Activated naive CD8-positive, alpha-beta T cell treated with anti-CD3 and anti-CD28 coated beads for 36 hours (primary cell): ENCODE measurements around the gene N4BP2L1. TPM values are rescaled to one million over a fixed set of nuclear protein-coding genes. Genes with fewer than 3 reads are reported as not detected.

Experiments
- DNase-seq: peaks from one replicate; pipeline ENCODE4 v3.0.0; 2021
- H3K27ac Mint-ChIP-seq: one replicate; pipeline ENCODE4 v1.8.0; 2022; ENCODE audit warnings: mild to moderate bottlenecking, moderate library complexity, mixed read lengths
- H3K27me3 Mint-ChIP-seq: one replicate; pipeline ENCODE4 v1.8.0; 2022; ENCODE audit warnings: mild to moderate bottlenecking, mixed read lengths
- H3K36me3 Mint-ChIP-seq: one replicate; pipeline ENCODE4 v1.8.0; 2021; ENCODE audit warnings: mild to moderate bottlenecking, mixed read lengths
- H3K4me1 Mint-ChIP-seq: one replicate; pipeline ENCODE4 v1.8.0; 2021; ENCODE audit warnings: mixed read lengths
- H3K4me3 Mint-ChIP-seq: one replicate; pipeline ENCODE4 v1.8.0; 2022; ENCODE audit warnings: mild to moderate bottlenecking, moderate library complexity, mixed read lengths
- H3K9me3 Mint-ChIP-seq: one replicate; pipeline ENCODE4 v1.8.0; 2022; ENCODE audit warnings: mixed read lengths
- total RNA-seq, 2 experiments: library from RNA; stranded (reverse); gene quantifications; one replicate each; pipeline ENCODE4 v1.2.3, GENCODE V29; 2021

The N4BP2L1 gene
- total RNA-seq, 2 experiments from 2014 or later: 14.6 to 15.7 TPM

DNA sequence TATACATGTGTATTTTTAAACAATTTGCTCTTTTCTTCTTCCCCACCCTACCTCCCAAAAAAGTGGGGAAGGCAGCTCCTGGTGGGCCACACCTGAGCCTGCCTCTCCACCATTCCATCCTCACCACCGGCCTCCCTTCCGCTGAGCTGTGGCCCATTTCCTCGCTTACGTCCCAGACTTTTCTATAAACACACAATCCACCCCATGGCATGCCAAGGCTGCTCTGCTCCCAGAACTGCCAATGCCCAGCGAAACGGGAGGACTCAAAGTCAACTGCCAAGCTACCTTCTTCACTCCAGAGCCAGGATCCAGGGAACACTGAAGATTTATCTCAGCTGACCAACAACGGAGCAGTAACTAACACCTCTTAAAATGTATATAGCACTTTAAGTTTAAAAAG is 2.8 kb downstream of the N4BP2L1 start:
- H3K36me3 Mint-ChIP-seq: peaks cover 45% of the 10 kb centered on the region
- H3K4me1 Mint-ChIP-seq: peaks cover 32% of the 10 kb centered on the region
- no peak for DNase-seq
- H3K9me3 Mint-ChIP-seq: peaks cover under 1% of the 10 kb centered on the region
- no peaks in the 10 kb centered on the region for H3K27me3 Mint-ChIP-seq
- H3K4me3 Mint-ChIP-seq: peak overlapping the region; percentile 93
- peak overlapping the region; percentile 98 for H3K27ac Mint-ChIP-seq

DNA sequence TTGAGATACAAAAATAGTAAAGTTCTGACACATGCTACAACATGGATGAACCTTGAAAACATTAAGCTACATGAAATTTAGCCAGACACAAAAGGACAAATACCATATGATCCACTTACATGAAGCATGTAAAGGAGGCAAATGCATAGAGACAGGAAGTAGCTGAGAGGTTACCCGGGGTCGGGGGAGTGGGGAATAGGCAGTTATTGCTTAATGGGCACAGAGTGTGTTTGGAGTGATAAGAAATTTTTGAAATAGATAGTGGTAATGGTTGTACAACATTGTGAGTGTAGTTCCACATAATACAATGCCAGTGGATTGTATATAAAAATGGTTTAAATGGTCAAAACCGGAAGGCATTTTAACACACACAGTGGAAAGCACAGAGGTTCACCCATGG is 4.3 kb downstream of the N4BP2L1 start:
- Mint-ChIP-seq H3K27ac (no peak overlapping the region), H3K36me3 (peaks cover 60% of the 10 kb centered on the region), H3K9me3 (peaks cover 8% of the 10 kb centered on the region), H3K4me1 (peaks cover 24% of the 10 kb centered on the region), H3K27me3 (no peaks in the 10 kb centered on the region), H3K4me3 (no peak overlapping the region)
- no peak for DNase-seq

DNA sequence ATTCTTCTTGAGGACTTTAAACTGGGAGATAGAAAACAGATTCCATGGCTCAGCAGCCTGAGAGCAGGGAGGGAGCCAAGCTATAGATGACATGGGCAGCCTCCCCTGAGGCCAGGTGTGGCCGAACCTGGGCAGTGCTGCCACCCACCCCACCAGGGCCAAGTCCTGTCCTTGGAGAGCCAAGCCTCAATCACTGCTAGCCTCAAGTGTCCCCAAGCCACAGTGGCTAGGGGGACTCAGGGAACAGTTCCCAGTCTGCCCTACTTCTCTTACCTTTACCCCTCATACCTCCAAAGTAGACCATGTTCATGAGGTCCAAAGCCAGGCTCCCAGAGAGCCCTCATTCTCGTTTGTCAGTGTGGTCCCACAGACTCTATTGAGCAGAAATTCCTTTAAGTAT is 8.1 kb downstream of the N4BP2L1 start:
- Mint-ChIP-seq H3K4me1 (peaks cover 10% of the 10 kb centered on the region), H3K27ac (no peak overlapping the region), H3K36me3 (peaks cover 61% of the 10 kb centered on the region), H3K27me3 (no peaks in the 10 kb centered on the region), H3K9me3 (peaks cover 10% of the 10 kb centered on the region), H3K4me3 (no peak overlapping the region)
- DNase-seq: no peak

DNA sequence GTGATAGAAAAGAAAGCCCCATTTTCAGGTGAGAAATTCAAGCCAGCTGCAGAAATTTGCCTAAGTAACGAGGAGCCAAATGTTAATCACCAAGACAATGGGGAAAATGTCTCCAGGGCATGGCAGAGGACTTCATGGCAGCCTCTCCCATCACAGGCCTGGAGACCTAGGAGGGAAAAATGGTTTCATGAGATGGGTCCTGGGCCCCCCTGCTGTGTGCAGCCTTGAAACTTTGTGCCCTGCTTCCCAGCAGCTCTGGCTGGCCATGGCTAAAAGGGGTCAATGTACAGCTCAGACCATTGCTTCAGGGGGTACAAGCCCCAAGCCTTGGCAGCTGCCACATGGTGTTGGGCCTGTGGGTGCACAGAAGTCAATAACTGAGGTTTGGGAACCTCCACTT is 9.9 kb downstream of the N4BP2L1 start:
- Mint-ChIP-seq H3K27ac (no peak overlapping the region), H3K4me1 (peaks cover 3% of the 10 kb centered on the region), H3K27me3 (no peaks in the 10 kb centered on the region), H3K36me3 (peaks cover 51% of the 10 kb centered on the region), H3K9me3 (peaks cover 10% of the 10 kb centered on the region), H3K4me3 (no peak overlapping the region)
- DNase-seq: no peak

DNA sequence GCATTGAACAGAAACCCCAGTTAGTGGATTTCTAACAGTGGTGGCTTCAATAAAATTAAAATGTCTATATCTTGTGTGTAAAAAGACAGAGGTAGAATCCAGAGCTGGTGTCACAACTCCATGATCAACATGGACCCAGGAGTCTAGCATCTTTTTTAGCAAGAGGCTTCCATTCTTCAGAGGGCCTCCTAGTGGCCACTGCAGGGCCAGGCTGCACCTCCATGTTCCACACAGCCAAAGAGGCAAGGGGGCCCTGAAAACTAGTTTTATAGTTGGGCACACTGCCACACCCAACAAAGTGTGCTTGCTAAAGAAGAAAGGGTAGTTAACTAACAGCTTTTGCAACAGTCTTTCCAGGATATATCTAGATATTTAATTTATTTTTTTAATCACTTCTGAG is 12.9 kb downstream of the N4BP2L1 start:
- Mint-ChIP-seq H3K36me3 (peaks cover 34% of the 10 kb centered on the region), H3K27ac (no peak overlapping the region)
- peak; percentile 11 for DNase-seq

DNA sequence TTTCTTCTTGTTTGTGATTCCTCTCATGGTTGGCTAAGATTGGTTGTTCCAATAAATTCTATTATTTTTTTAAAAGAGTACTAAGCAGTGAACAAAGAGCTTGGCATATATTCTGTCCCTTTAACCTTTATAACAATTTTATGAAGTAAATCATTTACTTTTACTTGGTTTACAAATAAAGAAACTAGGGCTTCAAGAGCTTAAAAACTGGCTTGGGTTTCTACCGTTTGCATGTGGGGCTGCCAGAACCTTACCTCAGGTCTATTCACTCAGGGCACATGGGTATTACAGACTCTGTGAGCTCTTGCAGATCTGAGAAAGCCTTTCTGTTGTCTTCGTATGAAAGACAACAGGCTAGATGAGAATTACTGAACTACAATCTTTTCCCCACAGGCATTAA is 13.3 kb downstream of the N4BP2L1 start:
- Mint-ChIP-seq H3K27ac (no peak overlapping the region), H3K9me3 (peaks cover 5% of the 10 kb centered on the region), H3K4me3 (no peak overlapping the region), H3K4me1 (peaks cover 8% of the 10 kb centered on the region), H3K36me3 (peaks cover 32% of the 10 kb centered on the region), H3K27me3 (no peaks in the 10 kb centered on the region)
- no peak for DNase-seq

More for the DNA sequence above, 12.9 kb downstream of the N4BP2L1 start:
- Mint-ChIP-seq H3K27me3 (no peaks in the 10 kb centered on the region), H3K9me3 (peaks cover 8% of the 10 kb centered on the region), H3K4me3 (no peak overlapping the region), H3K4me1 (peaks cover 4% of the 10 kb centered on the region)

DNA sequence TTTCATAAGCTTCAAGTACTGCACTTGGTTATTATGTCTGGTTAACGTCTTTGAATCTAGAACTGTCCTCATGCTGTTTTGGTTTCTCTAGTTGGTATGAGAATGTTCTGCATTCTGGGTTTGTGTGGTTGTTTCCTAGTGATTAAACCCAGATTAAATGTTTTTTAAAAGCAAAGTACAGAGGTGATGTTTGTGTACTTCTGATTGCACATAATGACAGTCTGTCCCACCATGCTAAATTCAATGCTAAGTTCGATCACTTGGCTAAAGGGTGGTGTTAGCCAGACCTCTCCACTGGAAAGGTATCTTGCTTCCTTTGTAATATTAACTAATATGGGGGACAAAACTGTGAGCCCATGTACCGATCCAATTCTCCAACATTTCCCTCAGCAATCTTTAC is 14.6 kb downstream of the N4BP2L1 start:
- Mint-ChIP-seq H3K27ac (no peak overlapping the region), H3K27me3 (no peaks in the 10 kb centered on the region), H3K9me3 (no peaks in the 10 kb centered on the region), H3K36me3 (peaks cover 24% of the 10 kb centered on the region), H3K4me1 (peaks cover 10% of the 10 kb centered on the region), H3K4me3 (no peak overlapping the region)
- DNase-seq: no peak

DNA sequence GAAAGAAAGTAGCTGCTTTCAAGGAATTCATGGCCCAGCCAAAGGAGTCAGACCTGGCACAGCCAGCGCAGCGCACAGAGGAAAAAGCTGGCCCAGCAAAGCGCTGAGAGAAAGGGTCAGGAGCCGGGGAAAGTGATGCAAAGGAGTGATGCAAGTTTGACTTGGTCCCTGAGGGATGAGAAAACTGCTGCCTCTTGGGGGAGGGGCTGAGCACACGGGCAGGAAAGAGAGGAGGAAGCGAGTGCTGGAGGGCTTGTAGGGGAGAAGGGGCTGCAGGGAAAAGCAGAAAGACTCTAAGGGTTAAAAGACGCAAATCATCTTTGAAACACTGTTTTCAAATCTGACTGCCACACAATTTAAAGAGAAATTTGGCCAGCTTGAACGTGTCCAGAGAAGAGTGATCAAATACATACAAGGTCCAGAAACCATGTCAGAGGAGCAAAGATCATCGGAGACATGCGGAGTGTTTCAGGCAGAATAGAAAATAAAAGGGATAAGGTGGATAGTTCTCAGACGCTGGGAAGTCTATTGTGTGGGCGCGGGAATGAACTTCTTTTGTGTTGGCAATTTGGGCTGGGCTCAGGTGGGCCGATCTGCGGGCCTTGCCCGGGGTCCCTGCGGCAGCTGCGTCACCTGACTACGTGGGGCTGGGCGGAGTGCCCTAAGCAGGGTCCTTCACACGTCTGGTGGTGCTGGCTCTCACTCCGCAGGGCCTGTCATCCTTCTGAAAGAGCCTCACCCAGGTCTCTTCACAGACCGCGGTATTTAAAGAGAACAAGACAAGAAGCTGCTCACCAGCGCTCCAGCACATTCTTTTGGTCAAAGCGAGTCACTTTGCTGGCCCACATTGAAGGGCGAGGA is 18.1 kb downstream of the N4BP2L1 start:
- H3K4me3 Mint-ChIP-seq: no peak overlapping the region
- peaks cover 7% of the 10 kb centered on the region for H3K36me3 Mint-ChIP-seq
- DNase-seq: no peak
- H3K27me3 Mint-ChIP-seq: no peaks in the 10 kb centered on the region
- no peaks in the 10 kb centered on the region for H3K9me3 Mint-ChIP-seq
- H3K4me1 Mint-ChIP-seq: peaks cover 10% of the 10 kb centered on the region
- H3K27ac Mint-ChIP-seq: no peak overlapping the region

DNA sequence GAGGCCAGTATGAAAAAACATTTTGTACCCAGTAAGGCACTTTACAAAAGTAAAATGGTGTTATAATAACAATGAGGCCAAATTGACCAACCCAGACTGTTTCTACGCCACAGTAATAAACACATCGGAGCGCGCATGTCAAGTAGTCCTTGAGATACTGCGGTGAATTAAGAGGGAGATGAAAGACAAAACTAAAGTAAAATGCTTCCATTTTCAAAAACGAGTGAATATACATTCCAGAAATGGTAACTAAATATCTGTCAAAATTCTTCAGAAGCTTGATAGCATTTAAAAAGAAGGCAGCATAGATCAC is 19.0 kb downstream of the N4BP2L1 start:
- Mint-ChIP-seq H3K27ac (no peak overlapping the region), H3K36me3 (peaks cover 7% of the 10 kb centered on the region), H3K4me1 (peaks cover 10% of the 10 kb centered on the region), H3K4me3 (no peak overlapping the region), H3K9me3 (no peaks in the 10 kb centered on the region), H3K27me3 (no peaks in the 10 kb centered on the region)
- no peak for DNase-seq

DNA sequence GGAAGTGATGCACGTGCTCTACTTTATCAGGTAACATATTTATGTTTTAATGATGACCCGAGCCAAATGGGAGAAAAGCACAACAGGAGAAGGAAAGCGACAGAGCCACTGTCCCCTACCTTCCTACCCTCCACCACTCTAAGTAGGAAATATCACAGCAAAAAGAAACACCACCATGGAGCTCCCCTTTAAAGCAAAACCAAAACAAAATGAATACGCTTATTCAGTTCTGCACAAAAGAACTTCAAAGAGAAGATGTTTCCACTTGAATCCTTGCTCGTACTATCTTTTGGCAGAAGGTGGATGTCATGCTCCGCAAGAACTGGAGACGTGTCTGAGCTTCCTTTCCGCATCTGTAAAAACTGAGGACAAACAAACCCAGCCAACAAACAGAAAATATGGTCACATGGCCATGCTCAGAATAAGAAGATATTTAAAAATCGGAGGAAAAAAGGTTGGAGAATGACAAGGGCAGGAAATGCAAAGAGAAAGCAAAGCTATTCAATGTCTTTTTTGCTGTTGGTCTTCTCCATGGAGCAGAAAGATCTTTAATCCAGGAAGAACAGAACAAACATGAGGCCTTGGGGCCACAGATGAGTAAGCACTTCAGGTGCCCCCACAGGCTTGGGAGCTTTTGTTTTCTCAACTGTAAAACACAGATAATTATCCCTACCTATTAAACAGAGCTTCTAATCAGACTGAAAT is 19.5 kb downstream of the N4BP2L1 start:
- no peak for DNase-seq
- peaks cover 10% of the 10 kb centered on the region for H3K4me1 Mint-ChIP-seq
- H3K27ac Mint-ChIP-seq: no peak overlapping the region
- H3K27me3 Mint-ChIP-seq: no peaks in the 10 kb centered on the region
- H3K9me3 Mint-ChIP-seq: no peaks in the 10 kb centered on the region
- peaks cover 7% of the 10 kb centered on the region for H3K36me3 Mint-ChIP-seq
- H3K4me3 Mint-ChIP-seq: no peak overlapping the region

DNA sequence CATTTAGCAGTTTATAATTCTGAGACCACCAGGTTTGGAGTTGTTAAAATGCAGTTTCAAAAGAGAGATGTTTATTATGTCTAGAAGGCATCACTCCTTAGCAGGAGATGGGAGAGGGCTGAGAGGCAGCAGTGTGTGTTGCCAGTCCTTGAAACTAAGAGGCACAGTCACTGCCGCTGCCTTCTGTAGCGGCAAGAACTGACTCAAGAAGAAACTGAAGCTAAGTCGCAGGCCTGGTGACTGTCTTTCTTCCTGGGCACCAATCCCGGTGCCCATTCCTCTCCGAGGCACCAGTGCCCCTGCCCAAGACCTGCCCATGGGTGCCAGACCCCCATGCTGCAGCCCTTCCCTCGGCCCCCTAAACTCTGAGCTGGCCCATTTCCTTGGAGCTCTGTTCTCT is 20.1 kb downstream of the N4BP2L1 start:
- Mint-ChIP-seq H3K4me3 (no peak overlapping the region), H3K9me3 (no peaks in the 10 kb centered on the region), H3K27me3 (no peaks in the 10 kb centered on the region), H3K27ac (no peak overlapping the region), H3K4me1 (peaks cover 10% of the 10 kb centered on the region), H3K36me3 (peaks cover 7% of the 10 kb centered on the region)
- DNase-seq: no peak

DNA sequence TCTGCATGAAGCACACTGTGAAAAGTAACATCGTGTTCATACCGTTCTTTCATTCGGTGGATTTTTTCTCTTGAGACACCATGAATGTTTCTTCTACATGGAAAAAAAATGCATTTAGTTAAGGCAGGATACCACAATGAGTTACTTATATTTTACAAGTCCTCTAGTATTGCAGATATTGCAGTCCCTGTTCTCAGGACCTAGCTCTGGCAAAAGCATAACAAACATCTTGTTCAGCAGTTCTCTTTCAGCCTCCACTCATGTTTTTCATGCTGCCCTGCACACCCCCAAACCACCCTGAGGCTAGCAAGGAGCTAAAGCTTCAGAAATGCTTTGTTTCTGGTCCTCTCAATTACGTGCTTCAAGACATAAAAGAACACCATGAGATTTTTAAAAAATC is 24.8 kb downstream of the N4BP2L1 start:
- Mint-ChIP-seq H3K36me3 (peaks cover 16% of the 10 kb centered on the region), H3K4me3 (no peak overlapping the region), H3K27ac (no peak overlapping the region)

DNA sequence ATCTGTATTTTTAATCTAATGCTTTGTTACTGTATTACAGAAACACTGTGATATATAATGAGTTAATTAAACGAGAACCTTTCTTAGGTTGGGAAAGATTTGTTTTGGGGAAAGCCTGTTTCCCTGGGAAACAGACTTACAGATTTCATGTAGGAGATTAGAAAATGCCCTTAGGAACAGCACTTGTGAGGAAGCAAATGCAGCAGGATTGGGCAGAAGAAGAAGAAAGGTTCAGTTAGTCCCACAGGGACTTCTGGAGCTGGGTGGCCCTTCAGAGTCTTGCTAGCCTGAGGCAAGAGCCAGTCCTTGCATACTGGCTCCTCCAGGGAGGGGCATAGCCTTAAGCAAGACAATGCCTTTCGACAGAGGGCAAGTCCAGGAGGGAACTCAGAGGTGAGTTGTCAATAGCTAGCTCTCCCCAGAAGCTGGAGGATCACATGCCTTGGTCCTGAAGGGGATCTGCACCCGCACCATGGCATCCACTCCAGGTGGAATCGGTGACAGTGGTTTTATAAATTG is 36.8 kb downstream of the N4BP2L1 start:
- H3K9me3 Mint-ChIP-seq: no peaks in the 10 kb centered on the region
- H3K4me3 Mint-ChIP-seq: no peak overlapping the region
- peaks cover 14% of the 10 kb centered on the region for H3K36me3 Mint-ChIP-seq
- DNase-seq: no peak
- H3K27ac Mint-ChIP-seq: no peak overlapping the region
- H3K27me3 Mint-ChIP-seq: no peaks in the 10 kb centered on the region
- H3K4me1 Mint-ChIP-seq: peaks cover 21% of the 10 kb centered on the region

More for the DNA sequence above, 24.8 kb downstream of the N4BP2L1 start:
- Mint-ChIP-seq H3K9me3 (no peaks in the 10 kb centered on the region), H3K4me1 (peaks cover 1% of the 10 kb centered on the region), H3K27me3 (no peaks in the 10 kb centered on the region)
- no peak for DNase-seq

DNA sequence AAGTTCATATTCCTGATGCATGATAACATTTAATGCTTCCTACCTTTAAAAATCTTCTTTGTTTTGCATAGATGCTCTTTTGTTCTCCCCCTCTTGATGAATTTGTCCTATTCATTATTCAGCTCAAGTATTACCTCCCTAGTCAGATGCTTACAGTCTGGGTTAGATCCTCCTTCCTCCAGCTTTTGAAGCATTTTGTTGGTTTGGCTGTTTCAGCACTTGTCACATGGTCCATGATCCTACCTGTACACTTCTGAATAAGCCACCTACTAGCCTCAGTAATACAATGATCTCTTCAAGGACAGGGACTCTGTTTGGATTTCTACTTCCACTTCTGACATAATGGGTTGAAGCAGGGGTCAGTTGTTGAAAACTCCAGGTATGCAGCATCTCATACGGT is 37.4 kb downstream of the N4BP2L1 start:
- H3K36me3 Mint-ChIP-seq: peaks cover 11% of the 10 kb centered on the region
- H3K4me3 Mint-ChIP-seq: no peak overlapping the region
- no peaks in the 10 kb centered on the region for H3K9me3 Mint-ChIP-seq
- no peak for DNase-seq
- H3K27ac Mint-ChIP-seq: no peak overlapping the region
- peaks cover 21% of the 10 kb centered on the region for H3K4me1 Mint-ChIP-seq
- no peaks in the 10 kb centered on the region for H3K27me3 Mint-ChIP-seq

DNA sequence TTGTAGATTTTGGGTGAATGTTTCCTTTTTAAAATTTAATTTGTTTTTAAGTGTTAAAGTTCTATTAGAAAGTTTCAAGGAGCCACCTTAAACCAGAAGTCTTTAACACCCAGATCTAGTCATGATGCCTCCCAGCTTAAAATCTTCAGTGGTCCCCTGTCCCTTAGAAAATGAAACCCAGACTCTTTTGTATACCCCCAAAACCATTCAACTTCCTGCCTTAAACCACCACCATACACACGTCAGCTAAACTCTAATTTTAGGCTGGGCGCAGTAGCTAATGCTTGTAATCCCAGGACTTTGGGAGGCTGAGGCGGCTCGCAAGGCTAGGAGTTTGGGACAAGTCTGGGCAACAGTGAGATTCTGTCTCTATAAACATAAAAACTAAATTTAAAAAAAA is 37.9 kb downstream of the N4BP2L1 start:
- no peak for DNase-seq
- Mint-ChIP-seq H3K27ac (no peak overlapping the region), H3K27me3 (no peaks in the 10 kb centered on the region), H3K4me1 (peaks cover 21% of the 10 kb centered on the region), H3K36me3 (peaks cover 11% of the 10 kb centered on the region), H3K9me3 (no peaks in the 10 kb centered on the region), H3K4me3 (no peak overlapping the region)
